ENCODE data around the gene BCL3. TPM values are rescaled to one million over a fixed set of nuclear protein-coding genes. Genes with fewer than 3 reads are reported as not detected.
"Not testable (repeated sequence)": the region's sequence is repeated elsewhere in the genome, so short reads cannot be mapped to it uniquely, and the experiment has no call there.

BCL3 gene
- total RNA-seq, 1 experiment from 2014 or later: 0.95 TPM

DNA sequence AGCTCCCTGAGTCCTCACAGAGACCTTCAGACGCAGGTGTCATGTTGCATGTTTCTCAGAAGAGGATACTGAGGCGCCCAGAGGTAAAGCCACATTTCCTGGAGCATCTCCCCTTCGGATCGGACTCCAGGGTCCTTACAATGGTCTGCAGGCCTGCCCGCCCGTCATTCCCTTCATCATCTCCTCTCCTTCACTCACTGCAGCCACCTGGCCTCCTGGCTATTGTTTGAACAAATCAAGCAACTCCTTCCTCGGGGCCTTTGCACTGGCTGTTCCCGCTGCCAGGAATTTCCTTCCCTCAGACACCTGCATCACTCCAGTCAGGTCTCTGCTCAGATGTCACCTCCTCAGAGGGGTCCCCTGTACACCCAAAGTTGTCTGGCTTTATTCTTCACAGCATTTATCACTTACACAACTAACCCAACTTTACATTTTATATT is 29.2 kb upstream of the BCL3 start:
- DNase-seq (ENCODE audit: low read depth): no peak

GRCh38 chr19:44720396-44720795 is 28.1 kb upstream of the BCL3 start:
- DNase-seq (ENCODE audit: low read depth); in situ Hi-C loops (cut with HindIII; ENCODE audit: low pct_unique_long_range_greater_than_20kb, low sequenced_read_pairs): not testable (repeated sequence)

More for the DNA sequence above, 29.2 kb upstream of the BCL3 start:
- in situ Hi-C loops (cut with HindIII; ENCODE audit: low pct_unique_long_range_greater_than_20kb, low sequenced_read_pairs): no loop called here

GRCh38 chr19:44720945-44721344 is 27.6 kb upstream of the BCL3 start:
- DNase-seq (ENCODE audit: low read depth): no peak
- in situ Hi-C loops (cut with HindIII; ENCODE audit: low pct_unique_long_range_greater_than_20kb, low sequenced_read_pairs): no loop called here

- in situ Hi-C loops (cut with HindIII; ENCODE audit: low pct_unique_long_range_greater_than_20kb, low sequenced_read_pairs); DNase-seq (ENCODE audit: low read depth): not testable (repeated sequence)
Observed at GRCh38 chr19:44721369-44721768, 27.1 kb upstream of the BCL3 start.

GRCh38 chr19:44722131-44723121 is 26.1 kb upstream of the BCL3 start:
- DNase-seq (ENCODE audit: low read depth): peak; percentile 51
- in situ Hi-C loops (cut with HindIII; ENCODE audit: low pct_unique_long_range_greater_than_20kb, low sequenced_read_pairs): no loop called here

- DNase-seq (ENCODE audit: low read depth): peak; percentile 12
- in situ Hi-C loops (cut with HindIII; ENCODE audit: low pct_unique_long_range_greater_than_20kb, low sequenced_read_pairs): no loop called here
Observed at GRCh38 chr19:44723299-44723951, 25.1 kb upstream of the BCL3 start.

GRCh38 chr19:44723952-44724319 is 24.6 kb upstream of the BCL3 start:
- DNase-seq (ENCODE audit: low read depth): peak; percentile 95
- in situ Hi-C loops (cut with HindIII; ENCODE audit: low pct_unique_long_range_greater_than_20kb, low sequenced_read_pairs): no loop called here

DNA sequence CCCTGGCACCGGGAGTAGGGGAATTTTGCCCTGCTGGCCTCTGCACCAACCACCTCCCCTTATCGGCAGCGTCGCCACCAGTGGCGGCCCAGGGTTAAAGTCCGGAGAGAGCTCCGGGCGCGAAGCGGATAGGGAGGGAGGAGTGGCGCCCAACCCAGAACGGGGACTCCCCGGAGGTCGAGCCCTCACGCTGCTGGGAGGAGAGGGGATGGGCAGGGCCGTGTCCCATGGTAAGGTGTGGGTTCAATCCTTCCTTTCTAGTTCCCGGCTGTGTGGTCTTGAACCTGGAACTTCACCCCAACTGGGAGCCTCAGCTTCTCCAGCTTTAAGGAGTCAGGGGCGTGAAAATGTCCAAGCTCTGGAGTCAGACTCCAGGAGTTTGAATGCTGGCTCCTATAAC is 23.3 kb upstream of the BCL3 start:
- DNase-seq (ENCODE audit: low read depth): peak; percentile 92
- in situ Hi-C loops (cut with HindIII; ENCODE audit: low pct_unique_long_range_greater_than_20kb, low sequenced_read_pairs): no loop called here

- DNase-seq (ENCODE audit: low read depth): no peak
- in situ Hi-C loops (cut with HindIII; ENCODE audit: low pct_unique_long_range_greater_than_20kb, low sequenced_read_pairs): no loop called here
Observed at GRCh38 chr19:44725684-44726083, 22.8 kb upstream of the BCL3 start.

- in situ Hi-C loops (cut with HindIII; ENCODE audit: low pct_unique_long_range_greater_than_20kb, low sequenced_read_pairs): no loop called here
- DNase-seq (ENCODE audit: low read depth): no peak
Observed at GRCh38 chr19:44726465-44726864, 22.0 kb upstream of the BCL3 start.

DNA sequence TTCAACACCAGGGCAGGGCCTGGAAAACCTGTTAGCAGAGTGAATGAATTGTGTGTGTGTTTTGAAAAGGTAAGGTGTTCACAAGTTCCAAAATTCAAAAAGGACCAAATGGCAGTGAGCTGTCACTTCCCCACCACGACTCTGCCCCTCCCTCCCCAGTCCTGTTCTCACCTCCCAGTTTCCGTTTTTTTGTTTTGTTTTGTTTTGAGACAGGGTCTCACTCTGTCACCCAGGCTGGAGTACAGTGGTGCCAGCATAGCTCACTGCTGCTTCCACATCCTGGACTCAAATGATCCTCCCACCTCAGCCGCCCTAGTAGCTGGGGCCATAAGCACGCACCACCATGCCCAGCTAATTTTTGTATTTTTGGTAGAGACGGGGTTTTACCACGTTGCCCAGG is 20.3 kb upstream of the BCL3 start:
- in situ Hi-C loops (cut with HindIII; ENCODE audit: low pct_unique_long_range_greater_than_20kb, low sequenced_read_pairs): no loop called here

GRCh38 chr19:44729516-44730033 is 18.9 kb upstream of the BCL3 start:
- in situ Hi-C loops (cut with HindIII; ENCODE audit: low pct_unique_long_range_greater_than_20kb, low sequenced_read_pairs): no loop called here
- DNase-seq (ENCODE audit: low read depth): no peak

More for the DNA sequence above, 20.3 kb upstream of the BCL3 start:
- no peak for DNase-seq (ENCODE audit: low read depth)

GRCh38 chr19:44731081-44731480 is 17.4 kb upstream of the BCL3 start:
- in situ Hi-C loops (cut with HindIII; ENCODE audit: low pct_unique_long_range_greater_than_20kb, low sequenced_read_pairs): no loop called here
- no peak for DNase-seq (ENCODE audit: low read depth)

DNA sequence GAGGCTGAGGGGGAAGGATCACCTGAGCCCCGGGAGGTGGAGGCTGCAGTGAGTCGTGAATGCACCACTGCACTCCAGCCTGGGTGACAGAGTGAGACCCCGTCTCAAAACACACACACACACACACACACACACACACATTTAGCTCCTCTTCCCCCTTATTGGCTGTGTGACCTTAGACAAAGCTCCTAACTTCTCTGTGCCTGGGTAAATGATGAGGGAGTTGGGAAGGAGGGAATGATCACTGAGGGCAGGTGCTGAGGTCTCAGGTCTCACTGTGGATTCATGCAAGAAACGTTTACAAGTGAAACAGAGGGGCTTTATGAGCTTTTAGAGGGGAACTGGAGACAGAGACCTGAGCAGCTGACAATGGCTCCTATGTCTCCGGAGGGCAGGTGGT is 16.9 kb upstream of the BCL3 start:
- in situ Hi-C loops (cut with HindIII; ENCODE audit: low pct_unique_long_range_greater_than_20kb, low sequenced_read_pairs): no loop called here
- DNase-seq (ENCODE audit: low read depth): no peak

DNA sequence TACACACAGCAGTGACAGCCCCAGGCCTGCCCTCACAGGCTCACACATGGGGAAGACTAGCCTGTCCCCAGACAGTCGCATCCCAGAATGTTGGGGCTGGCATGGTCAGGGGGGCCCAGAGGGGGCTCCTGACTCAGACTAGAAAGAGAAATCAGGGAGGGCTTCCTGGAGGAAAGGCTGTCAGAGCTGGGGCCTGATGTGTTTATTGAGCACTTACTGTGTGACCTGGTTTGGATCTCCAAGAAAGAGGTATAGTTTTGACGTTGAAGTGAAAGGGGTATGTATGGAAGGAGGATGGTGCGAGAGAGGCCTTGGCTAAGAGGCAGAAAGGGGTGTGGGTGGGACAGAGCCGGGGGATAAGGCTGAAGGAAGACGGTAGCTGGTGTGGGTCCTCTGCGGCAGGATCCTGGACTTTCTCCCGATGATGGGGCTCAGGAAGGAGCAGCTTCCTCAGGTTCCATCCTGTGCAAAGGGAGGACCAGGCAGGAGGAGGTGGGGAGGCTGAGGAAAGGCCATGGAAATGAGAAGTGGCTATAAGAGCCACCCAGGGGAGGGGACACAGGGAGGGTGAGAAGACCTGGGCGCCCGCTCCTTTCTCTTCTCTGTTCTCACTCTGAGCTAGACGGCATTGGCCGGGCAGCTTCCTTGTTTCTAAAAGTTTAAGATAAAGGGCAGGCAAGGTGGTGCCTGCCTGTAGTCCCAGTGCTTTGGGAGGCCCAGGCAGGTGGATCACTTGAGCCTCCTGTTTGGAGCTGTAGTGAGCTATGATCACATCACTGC is 16.1 kb upstream of the BCL3 start:
- in situ Hi-C loops (cut with HindIII; ENCODE audit: low pct_unique_long_range_greater_than_20kb, low sequenced_read_pairs): no loop called here
- no peak for DNase-seq (ENCODE audit: low read depth)

- DNase-seq (ENCODE audit: low read depth): no peak
- in situ Hi-C loops (cut with HindIII; ENCODE audit: low pct_unique_long_range_greater_than_20kb, low sequenced_read_pairs): no loop called here
Observed at GRCh38 chr19:44734357-44734756, 14.2 kb upstream of the BCL3 start.

- in situ Hi-C loops (cut with HindIII; ENCODE audit: low pct_unique_long_range_greater_than_20kb, low sequenced_read_pairs): no loop called here
- DNase-seq (ENCODE audit: low read depth): peak; percentile 58
Observed at GRCh38 chr19:44735011-44735410, 13.5 kb upstream of the BCL3 start.

DNA sequence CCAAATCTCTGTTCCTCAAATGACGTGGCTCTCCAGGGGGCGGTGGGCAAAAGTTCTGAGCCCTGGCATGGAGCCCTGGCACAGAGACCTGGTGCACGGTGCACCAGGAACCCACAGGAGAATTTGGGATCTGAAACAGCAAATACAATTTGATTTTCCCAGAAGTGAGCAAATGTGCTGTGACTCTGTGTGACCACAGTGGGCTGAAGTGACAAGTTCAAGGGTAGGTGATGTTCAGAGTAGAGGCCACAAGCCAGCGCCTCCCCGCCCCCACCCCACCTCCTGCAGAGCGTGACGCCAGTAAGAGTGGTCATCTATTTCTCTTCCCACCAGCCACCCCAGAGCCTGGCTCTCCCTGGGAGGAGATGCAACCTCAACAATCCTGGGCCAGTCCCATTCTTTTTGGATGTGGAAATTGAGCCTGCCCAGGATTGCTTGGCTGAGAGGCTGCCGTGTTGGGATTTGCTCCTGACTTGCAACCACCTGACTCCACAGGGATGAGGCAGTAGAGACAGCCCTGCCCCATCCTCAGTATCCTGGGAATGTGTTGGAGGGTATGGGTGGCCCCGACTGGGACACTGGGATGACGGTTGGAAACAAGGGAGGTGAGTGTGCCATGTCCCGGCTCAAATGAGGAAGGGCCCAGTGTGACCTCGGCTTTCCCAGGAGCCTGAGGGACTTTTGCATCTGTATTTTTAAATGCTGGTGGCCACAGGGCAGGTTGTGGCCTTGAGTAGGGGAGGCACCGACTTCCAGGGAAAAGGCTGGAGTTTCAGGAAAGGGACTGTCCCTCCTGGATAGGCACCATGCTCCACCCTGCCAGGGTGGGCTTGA is 11.1 kb upstream of the BCL3 start:
- in situ Hi-C loops (cut with HindIII; ENCODE audit: low pct_unique_long_range_greater_than_20kb, low sequenced_read_pairs): no loop called here
- DNase-seq (ENCODE audit: low read depth): peak; percentile 90
